NCI-H748 treated with DMSO at 0.1 percent for 48 hours (cell line): ENCODE measurements around the gene AMN.

Experiments
- DNase-seq: peaks from one replicate; lab custom pipeline; 2025; lab: John Stamatoyannopoulos, UW

The AMN gene

GRCh38 chr14:102965971-102966655, 43.6 kb downstream of the AMN start:
- DNase-seq: no peak

GRCh38 chr14:102966681-102967505, 44.4 kb downstream of the AMN start:
- no peak for DNase-seq

DNA sequence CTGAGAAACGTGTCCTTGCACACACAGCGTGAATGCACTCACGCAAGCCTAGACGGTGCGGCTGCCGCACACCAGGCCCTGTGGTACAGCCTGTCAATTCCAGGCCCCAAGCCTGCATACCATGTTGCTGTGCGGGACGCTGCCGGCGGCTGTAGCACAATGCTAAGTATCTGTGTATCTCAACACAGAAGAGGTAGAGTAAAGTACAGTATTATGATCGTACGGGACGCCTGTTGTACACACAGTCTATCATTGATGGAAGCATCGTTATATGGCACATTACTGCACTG, 45.0 kb downstream of the AMN start:
- DNase-seq: no peak

DNA sequence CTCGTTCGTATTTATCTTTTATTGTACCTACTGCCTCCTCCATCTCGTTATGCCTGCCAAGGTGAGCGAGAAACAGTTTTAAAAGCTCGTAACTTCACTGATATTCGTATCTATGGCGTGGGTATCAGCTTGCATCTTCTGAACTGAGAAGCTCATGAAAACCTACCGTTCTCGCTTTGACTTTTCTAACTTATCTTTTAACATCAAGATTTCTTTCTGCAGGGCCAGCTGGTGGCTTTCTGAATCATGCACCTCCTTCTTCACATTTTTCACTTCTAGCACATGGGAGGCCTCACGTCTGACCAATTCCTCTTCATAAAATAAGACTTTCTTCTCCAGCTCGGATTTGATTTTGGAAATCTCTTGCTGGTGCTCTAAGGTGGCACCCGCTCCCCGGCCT, 45.8 kb downstream of the AMN start:
- DNase-seq: no peak

DNA sequence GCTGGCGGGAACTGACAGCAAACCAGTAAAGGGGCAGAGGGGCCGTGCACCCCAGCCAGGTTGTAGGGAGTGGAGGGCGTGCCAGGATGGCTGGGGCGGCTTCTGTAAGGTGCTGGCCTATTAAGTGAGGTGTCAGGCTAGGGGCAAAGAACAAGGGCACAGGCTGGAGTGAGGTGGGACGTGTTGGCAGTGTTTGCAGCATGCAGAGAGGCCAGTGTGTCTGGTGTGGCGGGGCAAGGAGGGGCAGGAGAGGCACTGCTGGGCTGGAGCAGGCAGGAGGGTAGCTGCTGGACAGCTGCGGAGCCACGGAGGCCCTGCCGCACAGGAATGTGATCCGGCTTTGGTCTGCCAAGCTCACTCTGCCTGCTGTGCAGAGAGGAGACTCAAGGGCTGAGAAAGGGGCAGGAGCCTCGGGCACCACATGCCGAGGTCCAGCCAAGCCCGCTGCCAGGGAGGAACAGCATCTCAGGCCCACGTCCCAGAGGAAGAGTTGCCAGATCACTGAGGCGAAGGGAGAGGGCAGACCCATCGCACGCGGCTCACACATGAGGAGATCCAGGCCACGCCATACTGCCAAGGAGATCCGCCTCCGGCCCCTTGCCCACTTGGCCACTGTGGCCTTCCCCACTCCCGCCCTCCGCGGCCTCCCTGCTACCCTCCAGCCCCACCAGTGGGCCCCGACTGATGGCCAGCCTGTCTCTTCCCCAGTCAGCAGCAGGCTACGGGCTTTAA, 46.8 kb downstream of the AMN start:
- DNase-seq: no peak

GRCh38 chr14:102969901-102970300, 47.4 kb downstream of the AMN start:
- DNase-seq: no peak

DNA sequence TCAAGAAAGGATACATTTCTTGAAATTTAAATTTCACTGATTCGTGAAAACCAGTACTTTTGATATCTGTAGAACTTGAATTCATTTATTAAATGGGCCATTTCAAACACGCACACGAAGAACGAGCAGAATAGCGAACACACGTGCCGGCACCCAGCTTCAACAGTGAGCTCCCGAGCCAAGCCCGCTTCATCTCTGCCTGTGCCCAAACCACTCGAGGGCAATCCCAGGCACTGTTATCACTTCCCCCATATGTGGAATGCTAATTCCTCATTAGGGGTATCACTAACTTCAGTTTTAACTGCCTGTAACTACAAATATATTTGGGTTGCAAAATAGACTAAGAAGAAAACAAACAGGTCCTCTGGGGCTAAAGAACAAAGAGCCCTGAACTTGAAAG, 48.0 kb downstream of the AMN start:
- no peak for DNase-seq

DNA sequence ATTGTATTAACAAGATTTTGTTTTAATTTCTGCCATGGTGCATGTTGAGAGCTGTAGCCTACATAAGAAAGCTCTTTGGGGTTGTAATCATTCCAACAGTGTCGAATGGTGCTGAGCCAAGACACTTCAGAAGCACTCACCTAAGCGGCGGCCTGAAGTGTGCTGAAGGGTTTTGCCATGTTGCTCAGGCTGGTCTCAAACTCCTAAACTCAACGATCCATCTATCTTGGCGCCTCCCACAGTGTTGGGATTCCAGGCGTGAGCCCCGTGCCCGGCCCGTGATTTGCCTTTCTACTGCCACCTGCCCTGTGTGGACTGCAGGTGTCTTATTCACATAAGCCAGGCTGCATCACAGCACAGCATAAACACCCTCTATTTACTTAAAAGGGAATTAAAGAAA, 48.9 kb downstream of the AMN start:
- no peak for DNase-seq

DNA sequence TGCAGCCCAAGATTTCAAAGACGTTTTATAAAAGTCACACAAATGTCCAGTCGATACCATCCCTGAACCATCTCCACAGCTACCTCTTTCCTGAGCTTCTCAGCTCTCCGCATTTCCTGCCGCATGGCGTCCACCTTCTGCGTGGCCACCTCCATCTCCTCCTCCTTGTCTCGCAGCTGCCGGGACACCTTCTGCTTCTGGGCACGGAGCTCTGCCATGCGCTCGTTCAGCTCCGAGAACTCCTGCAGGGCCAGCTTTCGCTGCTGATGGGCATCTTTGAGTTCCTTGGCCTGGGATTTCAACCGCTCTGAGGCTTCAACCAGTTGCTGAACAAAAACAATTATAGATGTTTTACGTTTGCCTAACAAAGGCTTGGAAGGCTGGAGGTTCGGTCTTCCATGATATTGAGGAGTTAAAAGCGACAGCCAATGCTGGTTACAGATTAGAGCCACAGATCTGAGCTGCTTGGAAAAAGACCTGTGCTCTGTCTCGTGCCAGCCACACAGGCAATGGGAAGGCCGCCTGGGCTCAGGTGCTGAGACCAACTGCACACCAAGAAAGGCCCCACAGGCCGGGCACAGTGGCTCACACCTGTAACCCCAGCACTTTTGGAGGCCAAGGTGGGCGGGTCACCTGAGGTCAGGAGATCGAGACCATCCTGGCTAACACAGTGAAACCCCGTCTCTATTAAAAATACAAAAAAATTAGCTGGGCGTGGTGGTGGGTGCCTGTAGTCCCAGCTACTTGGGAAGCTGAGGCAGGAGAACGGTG, 49.6 kb downstream of the AMN start:
- no peak for DNase-seq

DNA sequence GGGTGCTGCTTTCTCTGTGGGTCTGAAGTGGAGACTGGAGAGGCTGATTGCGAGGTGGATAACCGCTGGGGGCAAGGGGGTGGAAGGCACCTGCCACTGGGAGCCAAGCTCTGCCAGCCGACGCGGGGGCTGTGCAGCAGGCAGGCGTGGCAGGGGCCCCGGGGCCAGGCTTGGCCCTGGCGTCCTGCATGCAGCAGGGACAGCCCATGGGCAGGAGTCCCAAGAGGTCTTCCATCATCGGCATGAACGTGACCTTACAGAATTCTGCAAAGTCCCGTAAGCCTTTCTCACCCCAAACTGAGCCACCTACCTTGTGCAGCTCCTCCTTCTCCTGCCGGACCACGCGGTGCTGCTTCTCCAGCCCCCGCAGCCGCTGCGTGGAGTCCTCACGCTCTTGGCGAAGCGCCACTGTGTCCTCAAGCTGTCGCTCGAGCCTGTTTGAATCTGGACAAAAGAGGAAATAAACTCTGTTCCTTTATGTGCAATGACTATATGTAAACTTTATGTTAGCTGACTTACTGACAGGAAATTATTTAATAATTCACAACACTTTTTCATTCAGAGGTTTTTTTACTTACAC, 51.3 kb downstream of the AMN start:
- no peak for DNase-seq

DNA sequence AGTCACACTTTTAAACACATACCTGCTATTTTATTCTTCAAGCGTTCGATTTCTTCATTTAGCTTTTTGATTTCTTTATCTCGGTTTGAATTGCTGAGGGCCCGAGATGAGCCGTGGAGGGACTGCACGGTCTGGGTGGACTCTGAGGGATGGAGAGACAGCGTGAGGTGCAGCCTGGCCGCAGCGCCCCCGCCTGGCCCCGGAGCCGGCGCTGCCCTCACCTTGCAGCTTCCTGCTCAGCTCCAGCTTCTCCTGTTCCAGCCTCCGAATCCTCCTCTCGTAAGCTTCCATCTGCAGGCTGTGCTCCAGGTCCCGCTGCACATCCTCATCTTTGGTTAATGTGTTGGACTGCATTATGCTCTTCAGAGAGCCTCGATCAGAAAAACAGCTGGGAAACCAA, 53.2 kb downstream of the AMN start:
- no peak for DNase-seq

GRCh38 chr14:102977475-102977874, 55.0 kb downstream of the AMN start:
- no peak for DNase-seq

DNA sequence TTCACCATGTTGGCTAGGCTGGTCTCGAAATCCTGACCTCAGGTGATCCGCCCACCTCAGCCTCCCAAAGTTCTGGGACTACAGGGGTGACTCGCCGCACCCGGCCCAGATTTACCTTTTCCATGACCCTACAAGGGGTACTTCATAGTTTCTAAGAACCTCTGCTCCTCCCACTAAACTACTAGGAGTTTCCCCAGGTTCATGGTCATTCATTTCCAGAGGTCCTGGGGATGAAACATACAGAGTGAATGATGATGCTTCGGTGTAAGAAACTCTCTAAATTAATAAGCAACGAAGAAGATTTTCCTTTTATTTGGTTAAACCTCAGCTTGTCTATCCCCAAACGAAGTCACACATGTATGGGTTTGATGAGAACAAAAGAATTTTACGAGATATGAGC, 56.9 kb downstream of the AMN start:
- DNase-seq: no peak

GRCh38 chr14:102980409-102980810, 57.9 kb downstream of the AMN start:
- no peak for DNase-seq
